ENCODE results near the gene SPATA2L. TPM values are rescaled to one million over a fixed set of nuclear protein-coding genes. Genes with fewer than 3 reads are reported as not detected.
"Not testable (repeated sequence)": the region's sequence is repeated elsewhere in the genome, so short reads cannot be mapped to it uniquely, and the experiment has no call there.

Gene SPATA2L
- total RNA-seq, 1 experiment from 2014 or later: 9.5 TPM

- DNase-seq (ENCODE audit: low read depth): no peak
Observed at GRCh38 chr16:89690392-89690901, 11.1 kb downstream of the SPATA2L start.

- not testable (repeated sequence) for DNase-seq (ENCODE audit: low read depth)
Observed at GRCh38 chr16:89689621-89690020, 11.9 kb downstream of the SPATA2L start.

GRCh38 chr16:89689142-89689541 is 12.4 kb downstream of the SPATA2L start:
- DNase-seq (ENCODE audit: low read depth): no peak

- DNase-seq (ENCODE audit: low read depth): no peak
Observed at GRCh38 chr16:89688395-89688794, 13.1 kb downstream of the SPATA2L start.

- peak; percentile 50 for DNase-seq (ENCODE audit: low read depth)
Observed at GRCh38 chr16:89687092-89687940, 14.2 kb downstream of the SPATA2L start.

GRCh38 chr16:89686520-89687091 is 14.9 kb downstream of the SPATA2L start, which contains the start of gene CDK10:
CDK10 (plus strand) TSS chr16:89686689; CDS start chr16:89686711, 22 bp downstream.
- peak; percentile 83 for DNase-seq (ENCODE audit: low read depth)

- DNase-seq (ENCODE audit: low read depth): no peak
Observed at GRCh38 chr16:89685916-89686315, 15.6 kb downstream of the SPATA2L start.

- DNase-seq (ENCODE audit: low read depth): no peak
Observed at GRCh38 chr16:89678258-89678657, 23.2 kb downstream of the SPATA2L start.

GRCh38 chr16:89672177-89672941 is 29.1 kb downstream of the SPATA2L start:
- no peak for DNase-seq (ENCODE audit: low read depth)

GRCh38 chr16:89671565-89671964 is 29.9 kb downstream of the SPATA2L start:
- DNase-seq (ENCODE audit: low read depth): not testable (repeated sequence)

- peak; percentile 52 for DNase-seq (ENCODE audit: low read depth)
Observed at GRCh38 chr16:89670496-89671431, 30.7 kb downstream of the SPATA2L start.

GRCh38 chr16:89669755-89670154 is 31.8 kb downstream of the SPATA2L start:
- no peak for DNase-seq (ENCODE audit: low read depth)

GRCh38 chr16:89668790-89669158 is 32.7 kb downstream of the SPATA2L start:
- DNase-seq (ENCODE audit: low read depth): no peak

- no peak for DNase-seq (ENCODE audit: low read depth)
Observed at GRCh38 chr16:89667633-89668032, 33.9 kb downstream of the SPATA2L start.

GRCh38 chr16:89667000-89667399 is 34.5 kb downstream of the SPATA2L start:
- DNase-seq (ENCODE audit: low read depth): peak; percentile 61

- not testable (repeated sequence) for DNase-seq (ENCODE audit: low read depth)
Observed at GRCh38 chr16:89664238-89664637, 37.3 kb downstream of the SPATA2L start.

- DNase-seq (ENCODE audit: low read depth): no peak
Observed at GRCh38 chr16:89661215-89661614, 40.3 kb downstream of the SPATA2L start.

- DNase-seq (ENCODE audit: low read depth): no peak
Observed at GRCh38 chr16:89660146-89660545, 41.4 kb downstream of the SPATA2L start.

GRCh38 chr16:89658221-89658879 is 43.2 kb downstream of the SPATA2L start:
- no peak for DNase-seq (ENCODE audit: low read depth)

GRCh38 chr16:89657442-89658220 is 43.9 kb downstream of the SPATA2L start, which contains the start of the genes CHMP1A and SPATA33:
CHMP1A (minus strand) TSS chr16:89657708; CDS start chr16:89657588, 120 bp downstream.
SPATA33 (plus strand) TSS chr16:89657836; CDS start chr16:89657912, 76 bp downstream.
- peak; percentile 81 for DNase-seq (ENCODE audit: low read depth)

Data from RPMI7951 (cell line).